Middle frontal gyrus (tissue), 1 donor: ENCODE measurements around the gene MAG.

ENCODE experiments used
- DNase-seq: peaks from one replicate; pipeline ENCODE4 v3.0.0-alpha.2; 2015; ENCODE audit warnings: low spot score; ENCODE audit errors: extremely low spot score

MAG gene

DNA sequence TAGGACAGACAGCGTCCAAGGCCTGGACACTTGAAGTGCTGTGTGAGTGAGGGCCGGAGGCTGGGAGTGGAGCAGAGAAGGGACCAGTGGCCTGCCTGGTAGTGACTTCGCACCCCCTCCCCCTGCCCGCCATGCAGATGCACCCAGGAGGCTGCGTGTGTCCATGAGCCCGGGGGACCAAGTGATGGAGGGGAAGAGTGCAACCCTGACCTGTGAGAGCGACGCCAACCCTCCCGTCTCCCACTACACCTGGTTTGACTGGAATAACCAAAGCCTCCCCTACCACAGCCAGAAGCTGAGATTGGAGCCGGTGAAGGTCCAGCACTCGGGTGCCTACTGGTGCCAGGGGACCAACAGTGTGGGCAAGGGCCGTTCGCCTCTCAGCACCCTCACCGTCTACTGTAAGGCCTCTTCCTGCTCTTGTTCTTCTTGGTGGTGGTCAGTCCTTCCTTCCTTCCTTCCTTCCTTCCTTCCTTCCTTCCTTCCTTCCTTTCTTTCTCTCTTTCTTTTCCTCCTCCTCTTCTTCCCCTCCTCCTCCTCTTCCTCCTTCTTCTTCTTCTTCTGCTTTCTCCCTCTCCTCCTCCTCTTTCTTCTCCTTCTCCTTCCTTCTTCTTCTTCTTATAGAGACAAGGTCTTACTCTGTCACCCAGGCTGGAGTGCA lies 49.7 kb downstream of the MAG start:
- DNase-seq: no peak

DNA sequence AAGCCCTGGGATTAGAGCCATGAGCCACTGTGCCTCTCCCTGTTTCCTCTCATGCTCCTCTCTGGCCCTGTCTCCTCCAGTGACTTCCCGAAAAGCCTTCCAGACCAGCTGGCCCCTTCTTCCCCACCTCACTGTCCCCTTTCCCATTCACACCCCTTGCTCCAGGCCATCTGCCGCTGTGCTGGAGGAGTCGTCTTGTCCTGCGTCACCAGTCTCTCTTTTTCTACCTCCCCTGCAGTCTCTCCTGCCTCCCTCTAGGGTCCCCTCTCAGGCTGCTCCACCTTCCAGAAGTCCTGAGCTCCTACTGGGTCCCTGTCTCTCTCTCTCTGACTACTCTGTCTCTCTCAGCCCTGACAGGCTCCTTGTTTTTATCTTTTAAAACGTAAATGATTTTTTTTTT lies 50.5 kb downstream of the MAG start:
- DNase-seq: no peak

- no peak for DNase-seq
Observed at GRCh38 chr19:35344511-35345031, 52.6 kb downstream of the MAG start.

DNA sequence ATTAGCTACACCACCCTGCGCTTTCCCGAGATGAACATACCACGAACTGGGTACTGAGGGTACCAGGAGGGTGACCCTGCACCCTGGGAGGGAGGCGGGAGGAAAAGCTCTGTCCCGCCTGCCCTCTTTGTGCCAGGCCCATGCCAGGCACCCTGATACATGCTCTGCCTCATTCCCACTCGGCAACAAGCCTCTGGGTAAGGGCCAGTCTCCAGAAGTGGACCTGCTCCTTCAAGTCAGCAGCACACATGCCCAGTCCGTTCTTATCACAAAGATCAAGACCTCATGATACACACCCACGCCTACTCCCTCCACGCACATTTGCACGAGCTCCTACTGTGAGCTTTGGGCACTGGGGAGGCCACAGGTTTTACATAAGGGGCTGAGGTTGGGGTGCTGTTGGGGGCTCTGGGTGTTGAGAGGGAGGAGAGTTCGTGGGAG lies 53.7 kb downstream of the MAG start:
- DNase-seq: no peak

DNA sequence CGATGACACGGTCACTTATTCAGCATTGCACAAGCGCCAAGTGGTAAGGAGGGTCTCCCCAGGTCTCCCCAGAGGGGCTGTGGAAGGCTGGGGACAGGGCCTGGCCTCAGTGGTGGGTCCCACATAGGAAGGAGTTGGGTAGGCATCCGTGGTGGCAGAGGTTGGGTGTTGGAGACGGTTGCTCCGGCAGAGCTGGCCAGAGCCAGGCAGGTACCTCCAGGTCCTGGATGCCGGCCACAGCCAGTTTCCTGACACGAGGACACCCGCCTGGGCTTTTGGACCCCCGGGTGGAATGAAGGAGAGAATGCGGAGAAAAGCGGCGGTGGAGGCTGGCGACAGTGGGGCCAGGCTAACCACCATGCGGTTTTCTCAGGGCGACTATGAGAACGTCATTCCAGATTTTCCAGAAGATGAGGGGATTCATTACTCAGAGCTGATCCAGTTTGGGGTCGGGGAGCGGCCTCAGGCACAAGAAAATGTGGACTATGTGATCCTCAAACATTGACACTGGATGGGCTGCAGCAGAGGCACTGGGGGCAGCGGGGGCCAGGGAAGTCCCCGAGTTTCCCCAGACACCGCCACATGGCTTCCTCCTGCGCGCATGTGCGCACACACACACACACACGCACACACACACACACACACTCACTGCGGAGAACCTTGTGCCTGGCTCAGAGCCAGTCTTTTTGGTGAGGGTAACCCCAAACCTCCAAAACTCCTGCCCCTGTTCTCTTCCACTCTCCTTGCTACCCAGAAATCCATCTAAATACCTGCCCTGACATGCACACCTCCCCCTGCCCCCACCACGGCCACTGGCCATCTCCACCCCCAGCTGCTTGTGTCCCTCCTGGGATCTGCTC lies 54.5 kb downstream of the MAG start:
- no peak for DNase-seq

- DNase-seq: no peak
Observed at GRCh38 chr19:35347171-35347929, 55.4 kb downstream of the MAG start, which contains the start of gene FFAR1. TSS of gene FFAR1 (plus strand) at chr19:35347902. CDS start at chr19:35351552, 3,650 bp downstream.

DNA sequence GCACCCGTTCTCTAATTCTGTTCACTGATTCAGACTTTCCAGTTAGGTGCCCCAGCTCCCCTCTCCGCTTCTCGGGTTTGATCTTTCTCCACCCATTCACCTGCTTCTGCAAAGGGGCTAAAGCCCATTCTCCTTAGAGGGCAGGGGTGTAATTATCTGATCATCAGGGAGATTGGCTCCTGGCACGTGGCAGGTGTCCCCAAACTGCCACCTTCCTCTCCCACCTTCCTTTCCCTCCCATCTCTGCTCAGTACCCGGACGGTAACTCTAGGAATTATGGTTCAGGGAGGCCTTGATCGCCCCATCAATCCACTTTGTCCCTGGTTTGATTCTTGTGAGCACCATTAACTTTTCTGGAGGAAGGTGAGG lies 56.0 kb downstream of the MAG start:
- no peak for DNase-seq

GRCh38 chr19:35348911-35349611 lies 57.1 kb downstream of the MAG start:
- DNase-seq: no peak

DNA sequence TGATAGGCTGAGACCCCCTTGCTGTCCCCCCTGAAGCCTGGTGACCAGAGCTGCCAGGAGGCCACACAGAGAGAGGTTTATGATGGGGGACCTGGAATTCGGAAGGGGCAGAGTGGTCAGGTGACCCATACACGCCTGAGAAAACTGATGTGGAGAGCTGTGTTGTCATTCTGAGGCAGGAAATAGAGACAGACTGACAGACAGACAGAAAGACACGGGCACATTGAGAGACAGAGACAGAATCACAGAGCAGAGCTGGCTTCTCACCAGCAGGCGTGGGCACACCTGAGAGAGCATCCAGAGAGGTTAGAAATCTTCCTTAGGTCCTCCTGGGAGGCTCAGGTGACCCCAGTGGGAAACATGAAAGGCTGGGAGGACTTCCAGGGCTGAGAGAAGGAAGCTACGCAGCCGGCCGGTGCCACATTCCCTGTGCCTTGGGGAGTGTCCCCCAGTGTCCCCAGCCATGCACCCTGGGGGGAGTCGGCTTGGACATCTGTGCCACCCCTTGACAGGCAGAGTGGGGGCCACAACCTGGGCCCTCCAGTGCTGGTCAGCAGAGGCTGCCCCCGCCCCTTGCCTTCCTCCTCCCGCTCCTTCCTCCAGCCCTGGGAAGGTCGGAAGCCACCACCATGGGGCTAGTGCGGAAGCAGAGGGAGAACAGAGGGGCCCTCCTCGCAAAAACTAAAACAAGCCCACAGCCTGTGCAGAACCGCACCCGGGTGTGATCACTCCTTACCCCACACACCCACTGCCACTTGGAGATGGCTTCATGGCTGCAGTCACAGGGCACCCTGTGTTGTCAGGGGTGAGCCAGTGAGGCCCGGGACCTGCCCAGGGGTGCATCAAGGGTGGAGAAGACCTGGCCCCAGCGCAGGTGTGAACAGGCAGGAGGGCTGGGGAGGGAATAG lies 57.9 kb downstream of the MAG start:
- no peak for DNase-seq

- DNase-seq: no peak
Observed at GRCh38 chr19:35350591-35350990, 58.6 kb downstream of the MAG start.

GRCh38 chr19:35351411-35352176 lies 59.6 kb downstream of the MAG start:
- no peak for DNase-seq

DNA sequence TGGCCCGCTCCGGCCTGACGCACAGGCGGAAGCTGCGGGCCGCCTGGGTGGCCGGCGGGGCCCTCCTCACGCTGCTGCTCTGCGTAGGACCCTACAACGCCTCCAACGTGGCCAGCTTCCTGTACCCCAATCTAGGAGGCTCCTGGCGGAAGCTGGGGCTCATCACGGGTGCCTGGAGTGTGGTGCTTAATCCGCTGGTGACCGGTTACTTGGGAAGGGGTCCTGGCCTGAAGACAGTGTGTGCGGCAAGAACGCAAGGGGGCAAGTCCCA lies 60.2 kb downstream of the MAG start:
- DNase-seq: no peak

DNA sequence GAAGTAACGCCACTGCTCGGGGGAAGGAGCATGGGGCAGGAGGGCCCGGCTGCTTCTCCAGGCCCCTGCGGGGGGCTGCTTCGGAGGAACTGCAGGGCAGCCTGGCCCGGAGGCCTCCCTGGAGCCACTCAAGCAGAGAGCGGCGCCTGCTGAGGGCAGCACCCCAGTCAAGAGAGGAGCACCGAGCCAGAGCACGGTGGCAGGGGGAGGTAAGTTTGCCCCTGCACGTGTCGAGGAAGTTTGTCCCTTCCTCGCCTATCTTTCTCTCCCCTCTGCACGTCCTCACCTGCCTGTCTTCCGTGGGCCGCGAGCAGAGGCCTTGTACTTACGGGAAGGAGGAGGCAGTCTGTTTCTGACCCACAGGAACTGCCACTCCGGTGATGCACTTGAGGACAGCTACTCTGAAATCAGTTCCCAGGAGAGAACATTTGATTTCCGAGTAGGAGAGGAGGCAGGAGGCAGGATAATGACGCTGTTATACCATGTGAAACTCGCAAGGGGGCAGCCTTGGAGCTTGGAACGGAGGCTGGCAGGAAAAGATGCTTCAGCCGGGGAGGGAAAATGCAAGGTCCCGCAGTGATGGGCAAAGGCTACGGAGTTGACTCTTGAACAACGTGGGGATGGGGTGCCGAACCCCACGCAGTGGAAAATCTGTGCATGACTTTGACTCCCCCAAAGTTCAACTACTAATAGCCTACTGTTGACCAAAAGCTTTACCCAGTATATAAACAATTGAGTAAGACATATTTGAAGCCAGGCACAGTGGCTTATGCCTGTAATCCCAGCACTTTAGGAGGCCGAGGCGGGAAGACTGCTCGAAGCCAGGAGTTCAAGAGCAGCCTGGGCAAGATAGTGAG lies 60.7 kb downstream of the MAG start:
- DNase-seq: peak; percentile 72

DNA sequence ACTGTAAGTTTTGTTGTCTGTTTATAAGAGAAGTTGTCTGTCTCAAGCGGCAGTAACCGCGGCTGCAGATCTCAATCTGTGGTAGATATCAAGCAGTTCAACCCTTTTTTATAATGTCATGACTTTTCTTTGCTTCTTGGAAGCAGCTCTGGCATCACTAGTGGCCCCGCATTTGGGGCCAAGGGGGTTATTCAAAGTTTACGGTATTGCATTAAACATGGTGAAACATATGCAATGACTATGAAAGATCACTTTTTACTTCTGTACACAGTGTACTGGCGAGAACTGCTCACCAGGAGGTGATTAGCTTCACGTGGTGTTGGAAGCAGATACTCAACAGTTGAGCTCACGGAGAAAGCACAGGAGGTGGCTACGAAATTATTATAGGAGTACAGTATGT lies 61.7 kb downstream of the MAG start:
- DNase-seq: no peak

GRCh38 chr19:35354898-35355297 lies 62.9 kb downstream of the MAG start:
- no peak for DNase-seq

GRCh38 chr19:35355791-35356460 lies 64.0 kb downstream of the MAG start:
- DNase-seq: no peak

DNA sequence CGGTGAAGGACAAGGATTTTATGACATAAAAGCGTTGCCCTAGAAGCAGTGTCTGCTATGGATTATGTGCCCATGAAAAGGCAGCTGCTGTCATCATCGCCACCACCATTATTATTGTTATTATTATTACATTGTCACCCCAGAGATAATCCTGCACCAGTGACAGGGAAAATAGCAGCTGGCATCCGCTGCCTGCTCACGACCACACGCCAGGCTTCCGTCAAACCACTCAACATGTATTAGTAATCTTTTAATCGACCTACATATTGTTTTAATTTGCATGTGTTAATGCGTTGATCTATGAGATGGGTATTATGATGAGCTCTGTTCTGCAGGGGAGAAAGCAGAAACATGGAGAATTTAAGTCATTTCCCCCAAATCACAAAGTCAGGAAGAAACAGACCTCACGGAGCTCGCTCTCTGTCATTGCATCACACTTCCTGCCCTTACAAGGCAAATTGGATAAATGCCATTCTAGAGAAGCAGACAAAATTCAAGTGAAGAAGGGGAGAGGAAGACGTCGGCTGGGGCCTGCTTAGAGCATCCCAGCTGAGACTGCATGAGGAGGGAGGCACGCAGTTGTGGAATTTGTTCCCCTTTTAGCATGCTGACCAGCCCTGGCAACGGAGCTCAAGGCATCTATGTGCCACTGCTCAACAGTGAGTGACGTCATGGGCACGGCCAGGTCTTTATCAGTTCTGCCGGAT lies 66.1 kb downstream of the MAG start, which contains the start of gene FFAR3:
FFAR3 (plus strand) TSS at position 594 of the 707 bp plus-strand sequence. CDS start 431 bp downstream, outside the sequence.
- no peak for DNase-seq
